HL-60 (cell line): ENCODE results near the gene LSM10.

Source experiments
- POLR2AphosphoS5 ChIP-seq: IDR thresholded peaks from 2 replicates; pipeline ENCODE4 v1.6.1; 2012; ENCODE audit warnings: low read depth
- TF ChIP-seq, protein P1 (sequence below): IDR thresholded peaks from one replicate; pipeline ENCODE4 v1.5.1; 2011; ENCODE audit warnings: low read length, control low read depth, inconsistent platforms; ENCODE audit not compliant: insufficient read depth

GRCh38 chr1:36415661-36416326 lies 18.1 kb upstream of the LSM10 start:
- TF ChIP-seq, protein P1, sequence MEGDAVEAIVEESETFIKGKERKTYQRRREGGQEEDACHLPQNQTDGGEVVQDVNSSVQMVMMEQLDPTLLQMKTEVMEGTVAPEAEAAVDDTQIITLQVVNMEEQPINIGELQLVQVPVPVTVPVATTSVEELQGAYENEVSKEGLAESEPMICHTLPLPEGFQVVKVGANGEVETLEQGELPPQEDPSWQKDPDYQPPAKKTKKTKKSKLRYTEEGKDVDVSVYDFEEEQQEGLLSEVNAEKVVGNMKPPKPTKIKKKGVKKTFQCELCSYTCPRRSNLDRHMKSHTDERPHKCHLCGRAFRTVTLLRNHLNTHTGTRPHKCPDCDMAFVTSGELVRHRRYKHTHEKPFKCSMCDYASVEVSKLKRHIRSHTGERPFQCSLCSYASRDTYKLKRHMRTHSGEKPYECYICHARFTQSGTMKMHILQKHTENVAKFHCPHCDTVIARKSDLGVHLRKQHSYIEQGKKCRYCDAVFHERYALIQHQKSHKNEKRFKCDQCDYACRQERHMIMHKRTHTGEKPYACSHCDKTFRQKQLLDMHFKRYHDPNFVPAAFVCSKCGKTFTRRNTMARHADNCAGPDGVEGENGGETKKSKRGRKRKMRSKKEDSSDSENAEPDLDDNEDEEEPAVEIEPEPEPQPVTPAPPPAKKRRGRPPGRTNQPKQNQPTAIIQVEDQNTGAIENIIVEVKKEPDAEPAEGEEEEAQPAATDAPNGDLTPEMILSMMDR: no peak
- TF ChIP-seq POLR2AphosphoS5: no peak
